ENCODE measurements around the gene METTL25.

DNA sequence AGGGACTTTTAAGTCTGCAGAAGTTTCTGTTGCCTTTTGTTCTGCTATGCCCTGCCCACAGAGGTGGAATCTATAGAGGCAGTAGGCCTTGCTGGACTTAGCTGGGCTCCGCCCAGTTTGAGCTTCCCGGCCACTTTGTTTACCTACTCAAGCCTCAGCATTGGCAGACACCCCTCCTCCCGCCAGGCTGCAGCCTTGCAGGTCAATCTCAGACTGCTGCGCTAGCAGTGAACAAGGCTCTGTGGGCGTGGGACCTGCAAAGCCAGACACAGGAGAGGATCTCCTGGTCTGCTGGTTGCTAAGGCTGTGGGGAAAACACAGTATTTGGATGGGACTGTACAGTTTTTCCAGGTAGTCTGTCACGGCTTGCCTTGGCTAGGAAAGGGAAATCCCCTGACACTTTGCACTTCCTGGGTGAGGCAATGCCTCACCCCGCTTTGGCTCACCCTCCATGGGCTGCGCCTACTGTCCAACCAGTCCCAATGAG is 43.9 kb upstream of the METTL25 start:
- TF ChIP-seq POLR2A (IDR thresholded peaks at IDR 0.05; ENCODE audit: low read length): no peak
- no peak for TF ChIP-seq GATA1 (IDR thresholded peaks at IDR 0.05; ENCODE audit: low read depth, low read length)
